ENCODE measurements around the gene LDB3. TPM values are rescaled to one million over a fixed set of nuclear protein-coding genes. Genes with fewer than 3 reads are reported as not detected.

Gene LDB3
- total RNA-seq, 3 donors from 2014 or later (not counting 1 experiment from before 2014, with no cell fraction given), result 0.11 to 0.12 TPM; not detected in 1

- no peak for ATAC-seq
- Histone ChIP-seq H3K9me3 (ENCODE audit: control insufficient read depth, insufficient read depth, low read length) (no peaks in the 10 kb centered on the region), H3K4me3 (ENCODE audit: low read length) (no peak overlapping the region), H3K4me1 (ENCODE audit: control insufficient read depth, insufficient read depth, low read length) (peaks cover 22% of the 10 kb centered on the region), H3K27me3 (ENCODE audit: control insufficient read depth, insufficient read depth, low read length) (no peaks in the 10 kb centered on the region), H3K27ac (ENCODE audit: low read length) (no peak overlapping the region), H3K36me3 (ENCODE audit: control insufficient read depth, insufficient read depth, low read length) (no peaks in the 10 kb centered on the region)
- no peaks in the 10 kb centered on the region for H3K36me3 Mint-ChIP-seq
- DNase-seq, result no peak
- H3K4me3 Mint-ChIP-seq, result peak overlapping the region; percentile 9
- intact Hi-C loops (cut with micrococcal nuclease), result no loop called here
- WGBS (ENCODE audit: insufficient coverage), result 96% methylated on average over 5 of the region's 5 CpGs
- H3K4me1 Mint-ChIP-seq, result peaks cover 25 to 34% of the 10 kb centered on the region in 2 donors
- peak overlapping the region in 1 of 2 donors; percentile 93 for H3K27ac Mint-ChIP-seq
- H3K27me3 Mint-ChIP-seq (ENCODE audit: low read depth in 2 of 2), result no peaks in the 10 kb centered on the region
- TF ChIP-seq CTCF (IDR thresholded peaks at IDR 0.05), result no peak
- no peaks in the 10 kb centered on the region for H3K9me3 Mint-ChIP-seq
Measured at GRCh38 chr10:86708783-86709380, 40.6 kb downstream of the LDB3 start.

- Histone ChIP-seq H3K27ac (ENCODE audit: low read length) (no peak overlapping the region), H3K27me3 (ENCODE audit: control insufficient read depth, insufficient read depth, low read length) (no peaks in the 10 kb centered on the region), H3K4me1 (ENCODE audit: control insufficient read depth, insufficient read depth, low read length) (peaks cover 22% of the 10 kb centered on the region), H3K9me3 (ENCODE audit: control insufficient read depth, insufficient read depth, low read length) (no peaks in the 10 kb centered on the region), H3K4me3 (ENCODE audit: low read length) (no peak overlapping the region), H3K36me3 (ENCODE audit: control insufficient read depth, insufficient read depth, low read length) (no peaks in the 10 kb centered on the region)
- DNase-seq (no peak), ATAC-seq (no peak)
- Mint-ChIP-seq H3K27ac (peak overlapping the region; percentile 81 to 93), H3K9me3 (no peaks in the 10 kb centered on the region), H3K36me3 (no peaks in the 10 kb centered on the region), H3K27me3 (ENCODE audit: low read depth in 2 of 2) (no peaks in the 10 kb centered on the region), H3K4me1 (peaks cover 25 to 34% of the 10 kb centered on the region in 2 donors), H3K4me3 (peak overlapping the region; percentile 86)
- TF ChIP-seq CTCF (IDR thresholded peaks at IDR 0.05), result no peak
- WGBS (ENCODE audit: insufficient coverage), result 95% methylated on average over 15 of the region's 16 CpGs
- intact Hi-C loops (cut with micrococcal nuclease), result no loop called here
Measured at GRCh38 chr10:86709396-86710185, 41.3 kb downstream of the LDB3 start.

- H3K4me1 Mint-ChIP-seq, result peaks cover 25 to 34% of the 10 kb centered on the region in 2 donors
- peak overlapping the region; percentile 83 for H3K27ac ChIP-seq (ENCODE audit: low read length)
- WGBS (ENCODE audit: insufficient coverage), result 5% methylated on average over 46 of the region's 46 CpGs
- H3K36me3 Mint-ChIP-seq, result no peaks in the 10 kb centered on the region
- peaks cover 22% of the 10 kb centered on the region for H3K4me1 ChIP-seq (ENCODE audit: control insufficient read depth, insufficient read depth, low read length)
- DNase-seq (peak; percentile 78 to 92), ATAC-seq (peak; percentile 91 to 93 (median 92))
- H3K27me3 Mint-ChIP-seq (ENCODE audit: low read depth in 2 of 2), result no peaks in the 10 kb centered on the region
- peak overlapping the region; percentile 86 for H3K4me3 Mint-ChIP-seq
- no peaks in the 10 kb centered on the region for H3K36me3 ChIP-seq (ENCODE audit: control insufficient read depth, insufficient read depth, low read length)
- H3K9me3 ChIP-seq (ENCODE audit: control insufficient read depth, insufficient read depth, low read length), result no peaks in the 10 kb centered on the region
- H3K27me3 ChIP-seq (ENCODE audit: control insufficient read depth, insufficient read depth, low read length), result no peaks in the 10 kb centered on the region
- peak overlapping the region; percentile 81 to 93 for H3K27ac Mint-ChIP-seq
- no peaks in the 10 kb centered on the region for H3K9me3 Mint-ChIP-seq
- peak overlapping the region; percentile 50 for H3K4me3 ChIP-seq (ENCODE audit: low read length)
- intact Hi-C loops (cut with micrococcal nuclease), result loop anchor here (1.0 kb wide), 2 partner anchors 45 to 188 kb away; partner anchors contain the start of gene BMPR1A
- TF ChIP-seq CTCF (IDR thresholded peaks at IDR 0.05), result peak; percentile 79
Measured at GRCh38 chr10:86710987-86711512, 42.7 kb downstream of the LDB3 start.

Data from natural killer cell (primary cell).